Breast epithelium (tissue), 4 donors: ENCODE data around the gene ATXN1. TPM values are rescaled to one million over a fixed set of nuclear protein-coding genes. Genes with fewer than 3 reads are reported as not detected.
"Not testable (repeated sequence)": the region's sequence is repeated elsewhere in the genome, so short reads cannot be mapped to it uniquely, and the experiment has no call there.

Experiments
- DNase-seq, 2 donors: peaks; one replicate each; pipeline ENCODE4 v3.0.0-alpha.2; 2019; ENCODE audit warnings: low spot score in 2 of 2
- H3K27ac ChIP-seq, 2 donors: fragments of 200-600 bp; sonication (generic) in 1 of 2; one replicate each; pipeline ENCODE4 v1.5.1; 2016 to 2019; ENCODE audit warnings: mild to moderate bottlenecking in 1 of 2
- H3K27me3 ChIP-seq, 2 donors: fragments of 200-600 bp; sonication (generic) in 1 of 2; one replicate each; pipeline versions ENCODE4 v1.5.1 to v1.6.0; 2017 to 2019; ENCODE audit warnings: control low read depth in 1 of 2, mild to moderate bottlenecking in 1 of 2
- H3K36me3 ChIP-seq: fragments of 200-600 bp; one replicate; pipeline ENCODE4 v1.5.1; 2019
- H3K4me1 ChIP-seq, 2 donors: fragments of 200-600 bp; sonication (generic); one replicate each; pipeline ENCODE4 v1.5.1; 2016 to 2019; ENCODE audit warnings: control low read depth in 1 of 2
- H3K4me3 ChIP-seq, 3 donors: fragments of 200-600 bp; sonication (generic); 1 replicate in 2 of 3; 2 replicates in 1 of 3; pipeline ENCODE4 v1.5.1; 2016 to 2019; ENCODE audit warnings: mild to moderate bottlenecking in 3 of 3, moderate library complexity in 2 of 3
- H3K9me3 ChIP-seq, 2 donors: fragments of 200-600 bp; sonication (generic) in 1 of 2; one replicate each; pipeline ENCODE4 v1.5.1; 2016 to 2019; ENCODE audit warnings: control low read depth in 1 of 2
- CTCF ChIP-seq, 3 donors: fragments of 450-650 bp; IDR thresholded peaks; one replicate each; pipeline ENCODE4 v1.5.1; 2016 to 2017; ENCODE audit warnings: antibody characterized with exemption in 3 of 3, mild to moderate bottlenecking in 3 of 3, moderate library complexity in 3 of 3
- POLR2A ChIP-seq: fragments of 450-650 bp; IDR thresholded peaks from one replicate; pipeline ENCODE4 v1.6.1; 2016; ENCODE audit warnings: antibody characterized with exemption, mild to moderate bottlenecking, moderate library complexity
- POLR2AphosphoS5 ChIP-seq, 3 donors: sonication (generic); formaldehyde crosslinking; IDR thresholded peaks; one replicate each; pipeline ENCODE4 v1.6.1; 2017; ENCODE audit warnings: antibody characterized with exemption in 3 of 3
- intact Hi-C: fragments of 100-400 bp; cut with DNase I; formaldehyde crosslinking; loops from one replicate; pipeline ENCODE4 v1.15.1; 2023; ENCODE audit warnings: low total_unique reads
- total RNA-seq, 3 donors: library from RNA; depleted of rRNA; stranded (reverse); fragments of >200 nt; gene quantifications; one replicate each; pipeline ENCODE4 v1.1.0, GENCODE V29; 2016

ATXN1 gene
- total RNA-seq, 3 donors from 2014 or later = 26.7 to 63.2 (median 37.4) TPM

- H3K4me3 ChIP-seq = no peak overlapping the region
- no peaks in the 10 kb centered on the region for H3K9me3 ChIP-seq
- H3K4me1 ChIP-seq = no peaks in the 10 kb centered on the region
- DNase-seq = no peak
- no peak overlapping the region for H3K27ac ChIP-seq
- TF ChIP-seq POLR2AphosphoS5 (IDR thresholded peaks at IDR 0.05) (no peak), CTCF (IDR thresholded peaks at IDR 0.05) (no peak)
- intact Hi-C loops = no loop called here
- H3K27me3 ChIP-seq = no peaks in the 10 kb centered on the region
- H3K36me3 ChIP-seq = no peaks in the 10 kb centered on the region
Observed at GRCh38 chr6:16633961-16634360, 127.3 kb downstream of the ATXN1 start.

GRCh38 chr6:16633465-16633864 lies 127.8 kb downstream of the ATXN1 start:
- intact Hi-C loops = no loop called here
- H3K4me1 ChIP-seq = no peaks in the 10 kb centered on the region
- H3K4me3 ChIP-seq = no peak overlapping the region
- no peak for DNase-seq
- H3K9me3 ChIP-seq = no peaks in the 10 kb centered on the region
- no peak overlapping the region for H3K27ac ChIP-seq
- no peaks in the 10 kb centered on the region for H3K36me3 ChIP-seq
- TF ChIP-seq POLR2A (no peak), POLR2AphosphoS5 (IDR thresholded peaks at IDR 0.05) (no peak), CTCF (IDR thresholded peaks at IDR 0.05) (no peak)
- no peaks in the 10 kb centered on the region for H3K27me3 ChIP-seq

- TF ChIP-seq CTCF (IDR thresholded peaks at IDR 0.05) (no peak), POLR2AphosphoS5 (IDR thresholded peaks at IDR 0.05) (no peak), POLR2A (no peak)
- H3K36me3 ChIP-seq = no peaks in the 10 kb centered on the region
- H3K27me3 ChIP-seq = no peaks in the 10 kb centered on the region
- intact Hi-C loops = no loop called here
- H3K27ac ChIP-seq = no peak overlapping the region
- no peak for DNase-seq
- H3K4me3 ChIP-seq = no peak overlapping the region
- H3K4me1 ChIP-seq = no peaks in the 10 kb centered on the region
- H3K9me3 ChIP-seq = no peaks in the 10 kb centered on the region
Observed at GRCh38 chr6:16632101-16632500, 129.2 kb downstream of the ATXN1 start.

GRCh38 chr6:16630026-16630643 lies 131.1 kb downstream of the ATXN1 start:
- H3K9me3 ChIP-seq = no peaks in the 10 kb centered on the region
- TF ChIP-seq POLR2A (no peak), CTCF (IDR thresholded peaks at IDR 0.05) (no peak), POLR2AphosphoS5 (IDR thresholded peaks at IDR 0.05) (no peak)
- no peak for DNase-seq
- intact Hi-C loops = no loop called here
- no peaks in the 10 kb centered on the region for H3K4me1 ChIP-seq
- no peaks in the 10 kb centered on the region for H3K36me3 ChIP-seq
- no peak overlapping the region for H3K4me3 ChIP-seq
- H3K27ac ChIP-seq = no peak overlapping the region
- H3K27me3 ChIP-seq = no peaks in the 10 kb centered on the region

GRCh38 chr6:16628580-16628979 lies 132.7 kb downstream of the ATXN1 start:
- H3K36me3 ChIP-seq, H3K4me3 ChIP-seq, H3K27ac ChIP-seq, H3K9me3 ChIP-seq, DNase-seq, H3K4me1 ChIP-seq, H3K27me3 ChIP-seq: not testable (repeated sequence)
- intact Hi-C loops = loop anchor here (10.0 kb wide), 1 partner anchor 704 kb away; no protein-coding TSS in a partner anchor

- no peak for DNase-seq
- H3K27me3 ChIP-seq = no peaks in the 10 kb centered on the region
- H3K9me3 ChIP-seq = no peaks in the 10 kb centered on the region
- TF ChIP-seq POLR2A = no peak
- TF ChIP-seq CTCF (IDR thresholded peaks at IDR 0.05) = no peak
- TF ChIP-seq POLR2AphosphoS5 (IDR thresholded peaks at IDR 0.05) = no peak
- H3K27ac ChIP-seq = no peak overlapping the region
- no peaks in the 10 kb centered on the region for H3K36me3 ChIP-seq
- intact Hi-C loops = loop anchor here (10.0 kb wide), 1 partner anchor 702 kb away; no protein-coding TSS in a partner anchor
- no peak overlapping the region for H3K4me3 ChIP-seq
- H3K4me1 ChIP-seq = no peaks in the 10 kb centered on the region
Observed at GRCh38 chr6:16626650-16627049, 134.6 kb downstream of the ATXN1 start.
